ENCODE measurements around the gene GPR35. TPM values are rescaled to one million over a fixed set of nuclear protein-coding genes. Genes with fewer than 3 reads are reported as not detected.

GPR35 gene
- total RNA-seq, 1 experiment from 2014 or later: 2.7 TPM

DNA sequence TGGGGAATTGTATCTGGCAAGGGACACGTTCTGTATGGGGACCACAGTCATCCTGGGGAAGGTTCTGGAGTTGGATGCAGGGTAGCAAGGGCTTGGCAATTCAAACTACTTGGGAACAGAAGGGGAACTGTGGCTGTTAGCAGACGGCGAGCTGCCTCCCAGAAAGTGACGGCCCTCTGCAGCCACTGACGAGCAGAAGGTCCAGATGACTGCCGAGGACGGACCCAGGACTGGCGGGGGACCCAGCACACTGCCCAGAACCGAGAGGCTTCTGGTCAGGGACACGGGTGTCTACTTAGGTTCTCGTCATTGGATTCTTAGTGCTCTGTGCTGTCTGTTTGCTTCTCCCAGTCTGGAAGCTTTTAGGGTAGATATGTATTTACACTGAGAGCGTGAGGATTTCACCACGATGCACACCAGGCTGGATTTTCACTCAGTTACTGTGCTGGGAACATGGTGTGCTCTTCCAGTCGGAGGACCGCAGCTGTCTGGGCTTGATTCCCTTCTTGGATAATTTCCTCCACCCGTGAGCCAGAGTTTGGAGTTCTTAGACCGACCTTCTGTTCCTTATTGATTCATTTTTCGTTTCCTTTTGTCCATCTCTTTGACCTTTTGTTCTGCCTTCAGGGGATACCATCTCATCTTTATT lies 13.4 kb downstream of the GPR35 start:
- no peak for DNase-seq (ENCODE audit: low spot score)

DNA sequence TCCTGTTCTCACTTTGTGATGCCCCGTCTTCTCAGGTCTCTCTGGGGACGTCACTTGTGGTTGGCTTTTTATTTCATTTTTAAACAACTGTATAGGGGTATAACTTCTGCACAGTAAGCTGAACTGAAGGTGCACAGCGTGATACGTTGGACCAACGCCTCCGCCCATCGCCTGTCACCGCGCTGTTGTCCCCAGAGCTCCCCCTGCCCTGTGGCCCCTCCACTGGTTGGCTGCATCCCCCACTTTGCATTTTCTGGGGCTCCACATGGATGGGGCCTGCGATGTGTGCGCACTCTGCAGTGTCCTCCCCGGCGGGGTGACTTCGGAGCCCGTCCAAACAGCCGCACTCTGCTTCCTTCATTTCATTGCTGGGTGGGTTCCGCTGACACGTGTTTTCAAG lies 14.3 kb downstream of the GPR35 start:
- no peak for DNase-seq (ENCODE audit: low spot score)

DNA sequence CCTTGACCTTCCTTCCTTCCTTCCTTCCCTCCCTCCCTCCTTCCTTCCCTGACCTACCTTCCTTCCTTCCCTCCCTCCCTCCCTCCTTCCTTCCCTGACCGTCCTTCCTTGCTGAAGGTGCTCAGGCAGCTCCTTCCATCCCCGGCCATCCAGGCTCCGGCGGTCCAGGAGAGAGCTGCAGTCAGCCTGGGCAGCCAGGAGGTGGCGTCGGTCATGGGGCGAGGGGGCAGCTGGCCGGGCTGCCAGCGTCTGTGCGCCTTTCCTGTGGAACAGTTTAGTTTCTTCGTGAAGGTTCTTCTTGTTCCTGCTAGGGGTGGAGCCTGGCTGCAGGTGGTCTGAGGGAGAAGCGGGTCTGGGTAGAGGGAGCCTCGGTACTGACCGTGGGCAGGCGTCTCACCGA lies 15.7 kb downstream of the GPR35 start:
- DNase-seq (ENCODE audit: low spot score): no peak

DNA sequence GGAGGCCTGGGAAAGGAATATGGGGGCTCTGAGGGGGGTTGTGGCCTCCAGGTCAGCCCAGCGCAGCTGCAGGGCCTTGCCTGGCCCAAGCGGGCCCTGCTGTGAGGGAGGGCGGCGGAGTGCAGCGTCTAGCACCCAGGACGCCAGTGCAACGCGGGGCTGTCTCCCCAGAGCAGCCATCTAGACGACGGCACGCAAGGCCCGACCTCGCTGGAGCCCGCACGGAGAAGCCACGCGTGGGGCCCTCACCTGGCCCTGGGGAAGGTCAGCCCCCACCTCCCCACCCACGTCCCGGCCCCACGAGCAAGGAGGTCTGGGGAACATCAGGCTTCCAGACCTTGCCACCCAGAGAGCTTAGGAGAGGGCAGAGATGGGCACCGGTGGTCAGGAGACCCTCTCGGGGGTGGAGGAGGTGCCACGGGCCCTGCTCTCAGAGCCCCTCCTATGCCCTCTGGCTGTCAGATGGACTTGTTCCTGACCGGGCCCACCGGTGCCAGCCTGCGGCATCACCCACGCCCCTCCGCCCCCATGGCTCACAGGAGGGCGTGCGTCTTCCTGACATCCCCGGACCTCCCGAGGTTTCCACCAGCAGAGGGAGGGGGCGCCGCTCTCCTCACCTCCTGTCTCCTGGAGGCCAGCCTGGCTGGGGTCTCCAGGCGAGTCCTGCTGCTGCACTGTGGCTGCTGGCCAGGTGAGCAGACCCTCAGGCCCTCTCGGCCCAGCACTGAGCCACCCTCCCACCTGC lies 17.0 kb downstream of the GPR35 start:
- no peak for DNase-seq (ENCODE audit: low spot score)

DNA sequence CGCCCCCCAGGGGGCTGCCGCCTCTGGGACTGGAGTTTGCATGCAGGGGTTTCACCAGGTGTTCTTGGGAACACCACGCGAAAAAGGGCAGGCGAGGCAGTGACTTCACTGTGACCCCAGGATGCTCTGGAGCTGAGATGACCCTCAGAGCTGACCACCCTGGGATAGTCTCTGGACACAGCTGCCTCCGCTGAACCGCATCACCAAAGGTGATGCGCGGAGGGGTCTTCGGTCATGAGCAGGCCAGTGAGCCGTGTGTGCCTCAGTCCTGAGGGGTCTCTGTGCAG lies 17.5 kb downstream of the GPR35 start:
- no peak for DNase-seq (ENCODE audit: low spot score)

DNA sequence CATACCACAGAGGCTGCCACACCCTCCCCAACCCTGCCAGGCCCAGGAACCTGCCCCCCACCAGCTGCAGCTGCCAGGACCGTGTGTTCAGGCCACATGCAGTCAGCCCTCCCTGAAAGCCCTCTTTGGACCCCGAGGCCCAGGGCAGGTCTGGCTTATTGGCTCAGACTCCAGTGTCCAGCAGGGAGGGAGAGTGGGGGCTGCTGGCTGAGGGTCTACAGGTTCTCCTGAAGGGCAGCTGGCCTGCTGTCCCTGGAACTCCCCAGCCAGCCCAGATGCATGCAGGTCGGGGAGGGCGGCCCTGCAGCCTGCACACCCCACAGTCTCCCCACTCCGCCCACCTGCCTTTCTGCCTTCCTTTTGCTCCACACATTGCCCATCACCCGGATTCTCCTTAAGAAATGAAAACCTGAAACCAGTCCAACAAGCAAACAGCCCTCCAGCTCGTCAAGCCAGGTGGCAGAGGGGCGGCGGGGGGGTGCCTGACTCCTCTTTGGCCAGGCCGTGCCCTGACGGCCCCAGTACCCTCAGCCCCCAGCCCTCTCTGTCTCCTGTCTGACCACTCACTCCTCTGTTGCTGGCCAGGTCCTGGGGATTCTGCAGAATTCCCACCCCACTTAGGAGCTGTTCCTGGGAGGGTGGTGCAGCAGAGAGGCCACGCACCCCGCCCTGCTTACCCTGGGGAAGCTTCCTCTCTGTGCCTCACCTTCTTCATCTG lies 18.0 kb downstream of the GPR35 start:
- DNase-seq (ENCODE audit: low spot score): no peak

DNA sequence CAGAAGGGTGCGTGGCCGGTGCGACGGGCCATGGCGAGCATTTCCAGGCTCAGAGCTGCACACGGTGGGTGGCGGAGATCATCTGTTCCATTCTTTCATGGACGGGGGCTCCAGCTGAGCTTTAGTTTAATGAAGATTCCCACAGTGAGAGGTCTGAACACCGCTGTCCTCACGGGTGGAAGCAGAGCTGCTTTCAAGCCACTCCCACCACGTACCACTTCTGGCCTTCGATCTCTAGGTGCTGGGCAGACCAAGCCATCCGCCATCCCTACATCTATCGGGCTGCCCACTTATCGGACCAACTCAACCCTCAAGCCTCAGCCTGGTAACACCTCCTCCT lies 18.5 kb downstream of the GPR35 start:
- no peak for DNase-seq (ENCODE audit: low spot score)

DNA sequence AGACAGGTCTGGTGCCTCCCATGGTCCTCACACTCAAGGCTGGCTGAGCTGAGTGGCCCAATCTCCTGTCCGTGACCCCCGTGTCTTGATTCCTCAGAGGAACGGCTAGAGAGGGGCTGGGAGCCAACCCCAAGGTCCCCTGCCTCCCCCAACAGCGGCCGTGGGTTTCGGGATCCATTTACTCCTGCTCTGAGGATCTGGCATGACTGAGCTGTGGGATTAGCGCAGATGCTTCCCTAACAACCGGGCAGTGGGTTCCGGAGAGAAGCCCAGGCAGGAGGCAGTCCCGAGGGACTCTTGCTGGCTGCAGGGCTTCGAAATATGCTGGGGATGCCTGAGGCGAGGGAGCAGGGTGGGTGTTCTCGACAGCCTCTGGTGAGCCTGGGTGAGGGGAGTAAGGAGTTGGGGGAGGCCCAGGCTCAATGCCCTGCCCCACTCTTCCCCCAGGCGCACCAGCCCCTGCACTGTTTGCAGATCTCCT lies 18.9 kb downstream of the GPR35 start:
- DNase-seq (ENCODE audit: low spot score): no peak

DNA sequence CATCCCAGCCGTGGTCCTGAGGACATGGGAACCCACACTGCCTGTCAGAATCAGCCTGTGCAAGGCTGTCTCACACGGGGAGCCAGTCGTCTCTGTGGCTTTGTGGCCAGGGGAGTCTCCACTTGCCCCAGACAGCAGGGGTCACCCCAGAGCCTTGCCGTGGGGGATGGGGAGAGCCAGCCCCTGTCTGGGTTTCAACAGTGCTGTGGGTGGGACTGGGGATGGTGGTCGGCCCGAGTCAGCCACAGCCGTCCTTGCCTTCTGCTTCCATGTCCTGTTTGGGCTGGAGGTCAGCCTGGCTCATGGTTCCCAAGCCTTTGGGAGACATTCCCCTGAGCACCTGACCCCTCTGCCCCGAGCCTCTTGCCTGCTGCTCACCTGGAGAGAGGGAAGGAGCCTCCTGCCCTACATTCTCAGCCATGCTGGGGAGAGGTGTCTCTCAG lies 19.6 kb downstream of the GPR35 start:
- DNase-seq (ENCODE audit: low spot score): no peak

DNA sequence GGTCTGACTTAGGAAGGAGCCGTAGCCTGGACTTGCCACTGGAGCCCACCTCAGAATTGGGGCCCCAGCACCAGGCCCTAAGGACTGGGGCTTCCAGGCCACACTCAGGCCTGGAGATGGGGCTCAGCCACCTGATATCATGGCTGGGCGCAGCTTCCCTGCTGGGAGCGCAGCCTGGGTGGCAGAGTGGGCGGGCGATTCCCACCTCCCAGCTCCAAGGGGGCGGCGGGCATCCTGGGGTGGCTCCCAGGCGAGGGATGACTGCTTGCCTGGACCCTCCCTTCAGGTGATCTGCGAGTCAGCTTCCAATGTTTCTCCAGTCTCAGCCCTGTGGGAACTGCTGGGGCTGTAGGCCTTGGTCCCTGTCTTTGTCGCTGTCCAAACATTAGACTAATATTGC lies 20.1 kb downstream of the GPR35 start:
- no peak for DNase-seq (ENCODE audit: low spot score)

DNA sequence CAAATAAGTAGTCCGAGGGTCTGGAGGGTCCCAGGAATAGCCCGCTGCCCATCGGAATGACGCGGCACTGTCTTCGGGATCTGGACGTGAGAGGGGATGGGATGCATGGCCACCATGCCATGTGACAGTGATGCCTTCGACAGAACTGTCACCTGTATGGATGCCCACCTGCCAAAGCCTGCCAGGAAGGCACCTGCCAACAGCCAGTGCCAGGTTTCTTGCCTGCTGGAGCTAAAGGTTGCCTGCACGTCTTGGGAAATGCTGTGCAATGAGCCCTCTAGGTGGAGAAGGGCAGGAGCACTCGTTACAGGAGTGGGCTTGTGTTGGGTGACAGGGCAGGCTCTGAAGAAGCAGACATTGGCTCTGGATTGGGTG lies 20.5 kb downstream of the GPR35 start:
- DNase-seq (ENCODE audit: low spot score): no peak

DNA sequence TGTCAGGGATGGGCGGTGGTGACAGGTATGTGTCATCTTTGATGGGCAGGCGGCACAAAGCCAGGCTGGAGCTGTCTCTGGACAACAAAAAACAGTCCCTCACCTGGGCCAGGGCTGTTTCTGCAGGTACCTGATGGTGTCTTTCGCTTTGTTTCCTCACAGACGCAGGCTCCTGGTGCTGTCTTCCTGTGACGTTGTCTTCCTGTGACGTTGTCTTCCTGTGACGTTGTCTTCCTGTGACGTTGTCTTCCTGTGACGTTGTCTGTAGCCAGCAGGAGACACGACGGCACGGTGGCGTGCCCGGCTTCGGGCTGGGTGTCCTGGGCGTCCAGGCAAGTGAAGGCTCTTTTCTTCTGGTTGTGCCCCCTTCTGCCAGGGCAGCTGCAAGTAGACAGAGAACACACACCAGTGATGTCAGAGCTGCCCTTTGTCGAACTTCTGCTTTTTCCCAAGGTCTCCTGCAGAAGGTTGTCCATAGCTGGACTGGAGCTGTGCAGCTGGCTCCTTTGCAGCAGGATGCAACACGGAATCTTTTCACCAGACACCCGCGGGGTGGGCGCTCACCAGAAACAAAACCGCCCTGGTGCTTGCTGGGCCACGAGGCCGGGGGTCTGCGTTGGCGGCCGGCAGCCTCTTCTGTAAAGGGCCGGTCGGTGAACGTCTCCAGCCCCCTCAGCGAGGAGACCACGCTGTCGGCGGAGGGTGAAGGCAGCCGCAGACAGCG lies 21.1 kb downstream of the GPR35 start:
- no peak for DNase-seq (ENCODE audit: low spot score)

DNA sequence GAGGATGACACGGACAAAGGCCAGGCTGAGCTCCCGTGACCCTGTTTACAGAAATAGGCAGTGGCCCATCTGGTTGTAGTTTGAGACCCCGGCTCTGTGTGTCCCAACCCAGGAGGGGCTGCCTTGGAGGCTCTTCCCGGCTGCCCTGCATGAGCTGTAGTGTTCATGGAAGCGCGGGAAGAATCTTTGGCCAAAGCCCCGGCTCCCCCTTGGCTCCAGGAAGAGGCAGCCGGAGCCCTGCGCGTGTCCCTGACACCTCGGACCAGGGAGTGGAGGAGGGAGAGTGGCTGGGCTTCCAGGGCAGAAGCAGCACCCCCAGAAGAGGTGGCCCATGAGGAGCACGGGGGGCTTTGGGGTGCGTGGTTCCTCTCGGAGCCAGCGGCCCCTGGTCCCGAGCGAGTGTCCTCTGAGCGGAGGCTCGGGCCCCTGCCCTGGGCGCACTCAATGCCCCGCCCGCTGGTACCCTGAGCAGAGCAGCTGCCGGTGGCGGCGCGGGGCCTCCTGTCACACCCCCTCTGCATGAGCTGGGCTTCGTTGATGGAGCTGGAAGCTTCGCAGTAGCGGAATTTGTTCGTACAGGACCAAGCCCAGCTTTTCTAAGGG lies 21.7 kb downstream of the GPR35 start:
- DNase-seq (ENCODE audit: low spot score): no peak

DNA sequence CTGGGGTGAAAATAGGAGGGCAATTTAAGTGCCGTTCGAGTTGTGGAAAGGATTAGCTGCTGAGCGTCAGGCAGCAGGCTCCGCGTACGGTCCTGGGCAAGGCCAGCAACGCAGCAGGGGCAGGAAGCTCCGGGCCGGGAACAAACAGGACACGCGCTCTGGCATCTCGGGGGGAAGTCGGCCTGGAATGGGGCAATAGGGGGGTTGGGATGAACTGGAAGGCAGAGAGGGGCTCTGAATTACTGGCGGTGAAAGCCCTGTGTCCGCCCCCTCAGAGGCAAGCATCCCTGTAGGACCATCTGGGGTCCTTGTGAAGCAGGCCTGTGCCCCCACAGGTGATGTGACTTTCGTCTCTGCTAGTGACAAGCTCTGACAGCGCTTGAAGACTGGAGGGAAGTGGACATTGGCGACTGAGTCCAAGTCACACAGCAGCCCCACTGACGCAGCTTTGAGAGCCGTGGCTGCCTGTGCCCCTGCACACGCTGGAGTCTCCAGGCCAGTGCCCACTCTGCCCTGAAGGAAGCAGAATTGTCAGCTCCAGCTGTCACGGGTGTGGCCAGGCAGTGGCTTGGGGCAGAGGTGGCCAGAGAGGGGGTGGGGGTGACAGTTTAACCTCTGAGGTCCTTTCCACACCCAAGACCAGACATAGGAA lies 22.3 kb downstream of the GPR35 start:
- no peak for DNase-seq (ENCODE audit: low spot score)

DNA sequence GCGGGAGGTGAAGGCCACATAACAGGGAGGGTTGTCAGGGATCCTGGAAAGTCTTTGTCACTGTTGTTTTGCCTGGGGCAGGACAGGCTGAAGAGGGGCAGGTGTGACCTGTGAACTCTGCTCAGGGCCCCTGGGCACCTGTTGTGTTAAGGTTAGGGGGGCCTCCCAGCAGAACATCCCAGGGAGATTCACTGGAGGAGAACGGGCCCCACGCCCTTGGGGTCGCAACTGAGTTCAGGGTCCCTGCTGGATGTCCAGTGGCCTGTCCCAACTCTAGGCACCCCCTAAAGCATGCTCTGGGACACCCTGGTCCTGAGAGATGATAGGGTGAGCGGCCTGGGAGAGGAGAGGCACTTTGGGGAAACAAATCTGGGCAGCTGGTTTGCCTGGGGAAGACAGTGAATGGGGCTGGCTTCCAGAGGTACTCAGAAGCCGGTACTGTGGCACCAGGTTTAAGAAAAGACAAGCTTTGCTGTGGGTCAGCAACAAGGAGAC lies 22.9 kb downstream of the GPR35 start:
- no peak for DNase-seq (ENCODE audit: low spot score)

DNA sequence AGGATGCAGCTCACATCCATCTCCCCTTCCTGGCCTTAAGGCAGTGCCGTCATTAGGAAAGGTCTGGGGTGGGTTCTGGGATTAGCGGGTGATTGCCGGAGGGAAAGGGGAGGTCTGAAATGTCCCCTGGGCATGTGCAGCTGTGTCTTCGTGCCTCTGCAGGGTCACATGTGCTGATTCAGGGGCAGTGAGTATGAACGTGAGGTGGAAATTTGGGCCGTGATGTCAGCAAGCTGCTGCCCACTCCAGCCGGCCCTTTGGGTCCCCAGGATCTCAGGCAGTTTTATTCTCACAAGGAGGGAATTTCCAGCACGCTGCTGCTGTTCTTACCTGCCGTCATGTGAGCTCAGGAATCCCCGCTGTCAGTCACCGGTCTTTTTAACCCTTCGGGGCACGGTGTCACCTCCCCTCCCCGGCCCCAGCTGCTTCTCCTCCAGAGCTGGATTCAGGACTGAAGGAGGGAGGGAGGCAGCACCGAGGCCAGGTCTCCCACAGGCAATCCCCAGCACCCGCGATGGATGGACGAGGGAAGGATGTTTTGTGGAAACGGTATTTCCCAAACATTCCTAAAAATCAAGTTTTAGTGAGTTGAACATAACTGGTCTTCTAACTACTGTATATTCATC lies 23.5 kb downstream of the GPR35 start:
- DNase-seq (ENCODE audit: low spot score): no peak

DNA sequence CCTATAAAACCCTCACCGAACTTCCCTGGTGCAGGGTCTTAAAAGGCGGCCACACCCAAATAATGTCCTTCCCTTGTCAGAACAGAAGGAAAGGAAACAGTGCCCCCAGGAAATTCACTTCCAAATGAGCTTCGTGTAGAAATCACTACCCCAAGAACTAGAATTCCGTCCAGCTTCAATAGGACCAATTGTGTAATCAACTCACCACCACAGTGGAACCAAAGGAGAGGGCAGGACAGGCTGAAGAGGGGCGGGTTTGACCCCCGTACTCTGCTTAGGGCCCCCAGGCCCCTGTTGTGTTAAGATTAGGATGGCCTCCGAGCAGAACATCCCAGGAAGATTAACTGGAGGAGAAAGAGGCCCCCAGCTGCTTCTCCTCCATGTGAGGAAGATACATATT lies 24.1 kb downstream of the GPR35 start:
- DNase-seq (ENCODE audit: low spot score): no peak

DNA sequence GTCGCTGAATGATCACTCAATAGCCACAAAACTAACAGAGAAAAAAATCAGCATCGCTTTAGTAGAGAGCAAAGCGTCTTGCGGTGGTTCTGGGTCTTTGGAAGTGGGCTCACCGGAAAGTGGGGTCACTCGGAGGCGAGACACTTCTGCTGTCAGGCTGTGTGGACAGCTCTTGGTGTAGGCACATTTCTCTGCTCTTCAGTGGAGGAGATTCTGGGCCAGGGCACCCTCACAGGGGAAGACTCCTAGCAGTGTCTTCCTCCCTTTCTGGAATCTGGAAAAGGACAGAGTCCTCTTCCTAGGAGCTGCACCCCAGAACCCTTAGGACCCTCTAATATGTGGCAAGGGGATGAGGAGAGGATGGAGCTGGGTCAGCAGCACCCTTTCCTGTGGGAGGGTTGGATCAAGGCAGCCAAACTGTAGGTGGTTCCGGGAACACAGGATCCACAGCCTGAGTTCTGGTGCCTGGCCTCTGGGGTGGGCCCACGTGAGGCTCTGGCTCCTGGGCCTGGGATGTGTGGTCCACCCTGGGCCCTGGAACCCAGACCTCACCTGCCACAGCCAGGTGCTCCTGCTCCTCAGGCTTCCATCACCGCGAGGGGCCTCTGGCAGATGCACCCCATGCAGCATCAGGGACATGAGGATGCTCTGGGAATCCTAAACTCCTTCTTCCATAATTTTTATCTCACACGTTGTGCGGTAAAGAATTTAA lies 25.1 kb downstream of the GPR35 start:
- DNase-seq (ENCODE audit: low spot score): no peak

DNA sequence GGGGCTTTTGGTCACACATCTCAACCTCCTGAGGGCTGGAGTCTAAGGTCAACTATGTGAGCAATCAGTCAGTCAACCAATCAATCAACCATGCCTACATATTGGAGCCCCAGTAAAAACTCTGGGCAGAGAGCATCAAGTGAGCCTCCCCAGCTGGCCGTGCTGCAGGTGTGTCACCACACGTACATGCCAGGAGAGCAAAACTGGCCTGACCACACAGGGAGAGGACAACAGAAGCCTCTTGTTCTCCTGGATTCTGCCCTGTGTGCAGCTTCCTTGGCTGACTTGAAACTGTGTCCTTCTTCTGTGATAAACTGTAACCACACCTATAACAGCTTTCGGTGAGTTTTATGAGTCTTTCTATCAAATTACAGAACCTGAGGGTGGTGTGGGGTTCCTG lies 25.9 kb downstream of the GPR35 start:
- no peak for DNase-seq (ENCODE audit: low spot score)

Measured in A172 (cell line).